ENCODE data around the gene KIAA1549.

KIAA1549 gene

GRCh38 chr7:138852469-138852868, 128.7 kb downstream of the KIAA1549 start (continued):
- TF ChIP-seq HIC1 (tag by site-specific recombination; IDR thresholded peaks at IDR 0.05) = no peak
- no peak for TF ChIP-seq ZNF37A (tag by site-specific recombination; IDR thresholded peaks at IDR 0.05)
- no peak for TF ChIP-seq ZNF280C (tag by site-specific recombination; IDR thresholded peaks at IDR 0.05)

- CTCF ChIA-PET = no interaction called here
- Histone ChIP-seq H3K36me3 (ENCODE audit: control insufficient read depth in 2 of 2, insufficient read depth in 1 of 2, low read length in 2 of 2) (peaks cover 0 to 17% of the 10 kb centered on the region in 2 experiments; a peak in 1 of 3 replicates), H3K27ac (ENCODE audit: extremely low read depth, low read depth, low read length) (no peak overlapping the region), H3K9me3 (ENCODE audit: control insufficient read depth, insufficient read depth, low read depth, low read length) (no peaks in the 10 kb centered on the region), H3K4me1 (ENCODE audit: control insufficient read depth, insufficient read depth, low read length) (no peaks in the 10 kb centered on the region), H3K4me3 (ENCODE audit: low read depth, low read length) (no peak overlapping the region)
- TF ChIP-seq SALL2 (tag by site-specific recombination; IDR thresholded peaks at IDR 0.05; ENCODE audit: borderline replicate concordance) (no peak), ZNF639 (tag by site-specific recombination; IDR thresholded peaks at IDR 0.05) (no peak), ZNF146 (tag by site-specific recombination; IDR thresholded peaks at IDR 0.05) (peak; percentile 96), ZBTB48 (tag by site-specific recombination; IDR thresholded peaks at IDR 0.05) (no peak), ZNF580 (tag by site-specific recombination; IDR thresholded peaks at IDR 0.05) (peak; percentile 69; the same call in 1 of the 2 replicates), KLF7 (tag by site-specific recombination; IDR thresholded peaks at IDR 0.05; ENCODE audit: borderline replicate concordance) (no peak), ZBTB7A (tag by site-specific recombination; IDR thresholded peaks at IDR 0.05; ENCODE audit: low read depth) (no peak), SP3 (tag by site-specific recombination; IDR thresholded peaks at IDR 0.05) (no peak)
- POLR2A ChIA-PET = no interaction called here
Observed at GRCh38 chr7:138849701-138850100, 131.5 kb downstream of the KIAA1549 start.

GRCh38 chr7:138848056-138848980, 132.9 kb downstream of the KIAA1549 start:
- Histone ChIP-seq H3K4me3 (ENCODE audit: low read depth, low read length) (no peak overlapping the region), H3K9me3 (ENCODE audit: control insufficient read depth, insufficient read depth, low read depth, low read length) (no peaks in the 10 kb centered on the region), H3K27ac (ENCODE audit: extremely low read depth, low read depth, low read length) (no peak overlapping the region), H3K4me1 (ENCODE audit: control insufficient read depth, insufficient read depth, low read length) (no peaks in the 10 kb centered on the region), H3K36me3 (ENCODE audit: control insufficient read depth in 2 of 2, insufficient read depth in 1 of 2, low read length in 2 of 2) (peaks cover 0 to 22% of the 10 kb centered on the region in 2 experiments; a peak in 1 of 3 replicates)
- CTCF ChIA-PET = interaction anchor here (1.0 kb wide), 1 partner anchor 226 kb away, joined by 3 read pairs; no protein-coding TSS in a partner anchor
- POLR2A ChIA-PET = no interaction called here
- TF ChIP-seq PRDM6 (tag by site-specific recombination; IDR thresholded peaks at IDR 0.05) = 0 out of 2 replicates have a peak, but pooled peaks have one; percentile 5
- TF ChIP-seq ZNF664 (tag by site-specific recombination; IDR thresholded peaks at IDR 0.05) = no peak
- TF ChIP-seq ZNF580 (tag by site-specific recombination; IDR thresholded peaks at IDR 0.05) = no peak
- TF ChIP-seq BCL6B (tag by site-specific recombination; IDR thresholded peaks at IDR 0.05) = 0 out of 2 replicates have a peak, but pooled peaks have one; percentile 18
- no peak for TF ChIP-seq BCL11A (tag by site-specific recombination; IDR thresholded peaks at IDR 0.05; ENCODE audit: low read depth)
- TF ChIP-seq PRDM4 (tag by site-specific recombination; IDR thresholded peaks at IDR 0.05) = no peak
- TF ChIP-seq ZNF488 (tag by site-specific recombination; IDR thresholded peaks at IDR 0.05) = no peak
